SK-N-SH (cell line): Measurements from ENCODE around the gene YIPF5. TPM values are rescaled to one million over a fixed set of nuclear protein-coding genes. Genes with fewer than 3 reads are reported as not detected.

Experiments
- CTCF ChIA-PET: fragments of 300-600, 350-600 bp; formaldehyde crosslinking; extraction: SDS; loops from one replicate; lab custom pipeline; 2021; lab: Yijun Ruan, JAX
- POLR2A ChIA-PET: fragments of 350-600 bp; sonication (Branson Sonifier 250); formaldehyde crosslinking; extraction: SDS; loops from one replicate; lab custom pipeline; 2020; ENCODE audit warnings: antibody characterized with exemption, inconsistent platforms; lab: Yijun Ruan, JAX
- DNase-seq: peaks from one replicate; pipeline ENCODE4 v3.0.0; 2012
- H2AFZ ChIP-seq: fragments of 200-600 bp; sonication (generic); 2 replicates; pipeline ENCODE4 v1.8.1; 2016; ENCODE audit warnings: antibody characterized with exemption, mild to moderate bottlenecking, low read depth
- H3F3A ChIP-seq: fragments of 200-600 bp; sonication (generic); replicated peaks from 2 replicates; pipeline ENCODE3; 2016; ENCODE audit warnings: antibody characterized with exemption, mild to moderate bottlenecking; ENCODE audit not compliant: insufficient read depth
- H3K27ac ChIP-seq, 2 experiments: fragments of 200-500 bp in 1 of 2; fragments of 200-600 bp in 1 of 2; sonication (Bioruptor generic) in 1 of 2; sonication (generic), shearing (Covaris generic) in 1 of 2; 2 replicates each; pipeline versions ENCODE4 v1.5.1 to v1.6.1; 2014 to 2016; ENCODE audit warnings: low read depth in 2 of 2, inconsistent platforms in 1 of 2, low read length in 1 of 2, mild to moderate bottlenecking in 1 of 2, mixed read lengths in 1 of 2
- H3K27me3 ChIP-seq: fragments of 200-600 bp; sonication (generic), shearing (Covaris generic); 2 replicates; pipeline ENCODE4 v1.6.1; 2016; ENCODE audit warnings: mixed run types; ENCODE audit not compliant: insufficient read depth
- H3K36me3 ChIP-seq, 2 experiments: fragments of 200-500 bp in 1 of 2; fragments of 200-600 bp in 1 of 2; sonication (Bioruptor generic) in 1 of 2; sonication (generic) in 1 of 2; replicated peaks in 1 of 2; 2 replicates each; pipeline versions ENCODE3 to v1.5.1; 2014 to 2016; ENCODE audit warnings: low read length in 1 of 2, mild to moderate bottlenecking in 1 of 2; ENCODE audit not compliant: insufficient read depth in 2 of 2, control insufficient read depth in 1 of 2
- H3K4me1 ChIP-seq, 2 experiments: fragments of 200-500 bp in 1 of 2; fragments of 200-600 bp in 1 of 2; sonication (Bioruptor generic) in 1 of 2; sonication (generic), shearing (Covaris generic) in 1 of 2; 2 replicates each; pipeline versions ENCODE4 v1.5.1 to v1.6.1; 2014 to 2016; ENCODE audit warnings: low read depth in 1 of 2, low read length in 1 of 2, mixed run types in 1 of 2; ENCODE audit not compliant: insufficient read depth in 2 of 2, control insufficient read depth in 1 of 2
- H3K4me2 ChIP-seq: fragments of 200-600 bp; sonication (generic), shearing (Covaris generic); 2 replicates; pipeline ENCODE4 v1.6.1; 2017; ENCODE audit warnings: mixed run types
- H3K4me3 ChIP-seq, 2 experiments: fragments of 200-500 bp in 1 of 2; fragments of 200-600 bp in 1 of 2; sonication (Bioruptor generic) in 1 of 2; sonication (generic), shearing (Covaris generic) in 1 of 2; 2 replicates each; pipeline versions ENCODE4 v1.5.1 to v1.8.1; 2014 to 2016; ENCODE audit warnings: low read depth in 2 of 2, inconsistent platforms in 1 of 2, low read length in 1 of 2, mild to moderate bottlenecking in 1 of 2, mixed read lengths in 1 of 2, moderate library complexity in 1 of 2
- H3K79me2 ChIP-seq: fragments of 200-600 bp; sonication (generic); 2 replicates; pipeline ENCODE4 v1.8.1; 2017; ENCODE audit warnings: mild to moderate bottlenecking; ENCODE audit not compliant: insufficient read depth
- H3K9ac ChIP-seq: fragments of 200-600 bp; sonication (generic); 2 replicates; pipeline ENCODE4 v1.6.1; 2017; ENCODE audit warnings: mixed run types
- H3K9me2 ChIP-seq: fragments of 200-600 bp; sonication (generic); 2 replicates; pipeline ENCODE4 v1.6.1; 2017; ENCODE audit warnings: mixed run types
- H3K9me3 ChIP-seq: fragments of 200-600 bp; sonication (generic); 2 replicates; pipeline ENCODE4 v1.6.1; 2017; ENCODE audit warnings: mixed run types, mild to moderate bottlenecking, moderate library complexity
- H4K20me1 ChIP-seq: fragments of 200-600 bp; sonication (generic); 2 replicates; pipeline ENCODE4 v1.6.1; 2017; ENCODE audit warnings: mild to moderate bottlenecking, mixed run types; ENCODE audit not compliant: insufficient read depth
- MXI1 ChIP-seq: IDR thresholded peaks from 2 replicates; pipeline ENCODE4 v1.6.1; 2012; ENCODE audit warnings: mild to moderate bottlenecking, low read depth, low read length, improper control_type of control experiment
- NFIC ChIP-seq: IDR thresholded peaks from 2 replicates; pipeline ENCODE4 v1.4.0; 2012; ENCODE audit warnings: borderline replicate concordance
- RCOR1 ChIP-seq: fragments of 150-350 bp; IDR thresholded peaks from 2 replicates; pipeline ENCODE4 v1.6.1; 2017; ENCODE audit warnings: antibody characterized with exemption, low read length
- RFX5 ChIP-seq: IDR thresholded peaks from 2 replicates; pipeline ENCODE4 v1.6.1; 2012; ENCODE audit warnings: mild to moderate bottlenecking, improper control_type of control experiment, low read length
- SIN3A ChIP-seq: IDR thresholded peaks from 2 replicates; pipeline ENCODE4 v1.6.1; 2012; ENCODE audit warnings: low read depth, mild to moderate bottlenecking, low read length, moderate library complexity, borderline replicate concordance
- TAF1 ChIP-seq: IDR thresholded peaks from 2 replicates; pipeline ENCODE4 v1.6.1; 2012; ENCODE audit warnings: low read depth, mild to moderate bottlenecking, low read length, moderate library complexity, borderline replicate concordance
- TCF12 ChIP-seq: IDR thresholded peaks from 2 replicates; pipeline ENCODE4 v1.4.0; 2012
- USF2 ChIP-seq: fragments of 150-350 bp; IDR thresholded peaks from 2 replicates; pipeline ENCODE4 v1.6.1; 2017; ENCODE audit warnings: antibody characterized with exemption, low read length, low read depth, borderline replicate concordance
- YY1 ChIP-seq: IDR thresholded peaks from 2 replicates; pipeline ENCODE4 v1.4.0; 2012; ENCODE audit warnings: low read depth, mild to moderate bottlenecking
- WGBS: methylation state at CpG from one replicate; pipeline ENCODE4 v1.1.6; 2017; ENCODE audit warnings: low lambda C conversion rate; 5-methylcytosine and 5-hydroxymethylcytosine counted together
- polyA plus RNA-seq, 3 experiments: library from polyadenylated mRNA; depleted of rRNA; stranded (reverse); fragments of >200 nt; gene quantifications; 2 replicates each; pipeline ENCODE4 v1.2.3, GENCODE V29; 2012
- small RNA-seq, 7 experiments: library from RNA; depleted of rRNA; stranded (forward); fragments of <200 nt; gene quantifications; one replicate each; pipeline ENCODE3, GENCODE V24; 2012

YIPF5 gene
- polyA plus RNA-seq, 1 of the 3 experiments (the other 2 are of a cell fraction), result 36.2 TPM

DNA sequence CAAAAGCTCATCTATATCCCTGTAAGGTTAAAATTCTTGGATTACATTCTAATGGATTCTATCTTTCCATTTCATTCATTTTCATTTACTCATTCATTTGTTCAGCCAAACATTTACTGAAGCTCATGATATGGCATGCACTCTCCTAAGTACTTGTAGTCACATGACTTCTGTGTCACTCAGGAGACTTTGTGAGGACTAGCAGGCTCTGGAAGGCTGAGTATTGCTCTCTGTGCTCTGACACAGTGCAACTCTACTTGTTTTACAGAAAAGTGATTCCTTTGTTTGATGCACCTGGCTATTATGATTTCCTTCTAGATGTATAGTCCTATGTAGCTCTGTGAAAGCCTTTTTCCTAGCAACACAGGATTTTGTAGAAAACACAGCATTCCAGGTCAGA lies 53.0 kb downstream of the YIPF5 start:
- Histone ChIP-seq H3K27me3 (no peaks in the 10 kb centered on the region), H4K20me1 (no peaks in the 10 kb centered on the region), H2AFZ (no peak overlapping the region), H3K79me2 (no peaks in the 10 kb centered on the region), H3K4me1 (peaks cover 0 to 5% of the 10 kb centered on the region in 2 experiments; a peak in 2 of 4 replicates), H3K36me3 (no peaks in the 10 kb centered on the region), H3K9me3 (no peaks in the 10 kb centered on the region), H3K9me2 (no peaks in the 10 kb centered on the region), H3F3A (peaks cover 5% of the 10 kb centered on the region), H3K4me3 (no peak overlapping the region), H3K9ac (no peak overlapping the region), H3K27ac (no peak overlapping the region), H3K4me2 (no peak overlapping the region)
- CTCF ChIA-PET, result interaction anchor here (1.7 kb wide), 1 partner anchor 25 kb away, joined by 5 read pairs; no protein-coding TSS in a partner anchor
- POLR2A ChIA-PET, result no interaction called here
- no peak for DNase-seq
- TF ChIP-seq TAF1, result no peak
- TF ChIP-seq YY1, result no peak
- TF ChIP-seq RCOR1, result no peak
- TF ChIP-seq RFX5, result no peak
- no peak for TF ChIP-seq MXI1
- TF ChIP-seq USF2, result no peak
- no peak for TF ChIP-seq NFIC
- TF ChIP-seq TCF12, result no peak
- TF ChIP-seq SIN3A, result no peak

DNA sequence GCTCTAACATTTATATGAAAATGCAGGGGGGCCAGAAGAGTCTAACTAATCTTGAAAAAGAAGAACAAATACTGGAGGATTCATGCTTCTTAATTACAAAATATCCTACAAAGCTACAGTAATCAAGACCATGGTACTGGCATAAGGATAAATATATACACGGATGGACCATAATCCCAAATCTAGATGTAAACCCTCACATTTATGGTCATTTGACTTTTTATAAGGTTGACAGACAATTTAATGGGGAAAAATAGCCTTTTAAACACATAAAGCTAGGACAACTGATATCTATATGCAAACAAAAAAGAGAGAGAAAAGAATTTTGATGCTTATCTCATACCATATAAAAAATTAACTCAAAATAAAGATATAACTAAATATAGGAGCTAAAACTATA lies 55.9 kb downstream of the YIPF5 start:
- Histone ChIP-seq H3K79me2 (no peaks in the 10 kb centered on the region), H3K27ac (no peak overlapping the region), H3F3A (no peaks in the 10 kb centered on the region), H2AFZ (no peak overlapping the region; the same call in 1 of the 2 replicates), H3K36me3 (no peaks in the 10 kb centered on the region), H4K20me1 (no peaks in the 10 kb centered on the region), H3K9me3 (no peaks in the 10 kb centered on the region), H3K27me3 (no peaks in the 10 kb centered on the region), H3K4me3 (no peak overlapping the region), H3K4me1 (no peaks in the 10 kb centered on the region), H3K9me2 (no peaks in the 10 kb centered on the region), H3K4me2 (no peak overlapping the region), H3K9ac (no peak overlapping the region)
- CTCF ChIA-PET, result no interaction called here
- 8% methylated on average over 1 of the region's 1 CpG for WGBS
- POLR2A ChIA-PET, result no interaction called here
- TF ChIP-seq USF2, result no peak
- no peak for DNase-seq

Small RNA genes within 50 kb of the gene (small RNA-seq; reads per million reads assigned to genes)
- gene RN7SL87P, result 0 reads per million in 7 experiments

Other genes starting within 250 kb of the YIPF5 start
- gene KCTD16, start 214 bp upstream of the YIPF5 start, polyA plus RNA-seq (2012; rRNA removed), result 0.03 and 0.08 TPM in 2 replicates